ENCODE data around the gene FOXA2. TPM values are rescaled to one million over a fixed set of nuclear protein-coding genes. Genes with fewer than 3 reads are reported as not detected.

FOXA2 gene
- polyA plus RNA-seq, result 8.2 TPM
- long read RNA-seq, donor 1, partial matches to known transcripts, result 0 of 1 reads
- long read RNA-seq, donor 1, other reads (novel, unspliced or antisense), result 0 of 1 reads
- long read RNA-seq, donor 2, transcript FOXA2-202 (2 exons, 2,422 nt), result major isoform, 6 of 6 reads
- long read RNA-seq, donor 2, partial matches to known transcripts, result 0 of 6 reads
- long read RNA-seq, donor 2, other reads (novel, unspliced or antisense), result 0 of 6 reads
- long read RNA-seq, donor 3, partial matches to known transcripts, result 0 of 3 reads
- long read RNA-seq, donor 3, other reads (novel, unspliced or antisense), result 0 of 3 reads
- long read RNA-seq, donor 4, partial matches to known transcripts, result 0 of 1 reads
- long read RNA-seq, donor 4, other reads (novel, unspliced or antisense), result 0 of 1 reads
- long read RNA-seq, donor 5, transcript FOXA2-202 (2 exons, 2,422 nt), result major isoform, 5 of 5 reads
- long read RNA-seq, donor 5, partial matches to known transcripts, result 0 of 5 reads
- long read RNA-seq, donor 5, other reads (novel, unspliced or antisense), result 0 of 5 reads
- long read RNA-seq, donor 6, partial matches to known transcripts, result 0 of 3 reads
- long read RNA-seq, donor 6, other reads (novel, unspliced or antisense), result 0 of 3 reads
- long read RNA-seq, donor 7, partial matches to known transcripts, result 0 of 2 reads
- long read RNA-seq, donor 7, other reads (novel, unspliced or antisense), result 0 of 2 reads
- long read RNA-seq, donor 8, transcript FOXA2-202 (2 exons, 2,422 nt), result major isoform, 6 of 6 reads
- long read RNA-seq, donor 8, partial matches to known transcripts, result 0 of 6 reads
- long read RNA-seq, donor 8, other reads (novel, unspliced or antisense), result 0 of 6 reads
- long read RNA-seq, donor 9, partial matches to known transcripts, result 0 of 3 reads
- long read RNA-seq, donor 9, other reads (novel, unspliced or antisense), result 0 of 3 reads
- long read RNA-seq, donor 10, result 0 reads
- long read RNA-seq, donor 11, partial matches to known transcripts, result 0 of 1 reads
- long read RNA-seq, donor 11, other reads (novel, unspliced or antisense), result 0 of 1 reads

DNA sequence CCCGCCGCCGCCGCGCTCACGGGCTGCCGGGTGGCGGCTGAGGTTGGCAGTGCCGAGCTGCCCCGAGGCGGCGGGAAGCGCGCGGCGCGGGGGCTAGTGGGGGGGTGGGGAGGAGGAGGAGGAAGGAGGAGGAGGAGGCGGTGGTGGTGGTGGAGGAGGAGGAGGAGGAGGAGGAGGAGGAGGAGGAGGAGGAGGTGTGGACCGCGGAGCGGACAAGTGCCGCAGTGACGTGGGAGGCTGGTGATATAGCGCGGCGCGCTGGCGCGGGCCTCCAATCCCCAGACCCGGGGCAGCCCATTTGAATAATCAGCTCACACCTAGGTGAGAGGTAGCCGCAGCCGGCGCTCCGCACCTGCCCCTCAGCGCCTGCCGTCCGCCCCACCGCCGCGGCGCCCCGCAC lies at the start of gene FOXA2:
FOXA2 (minus strand) TSS at position 51 of the 400 bp plus-strand sequence. CDS start 294 bp downstream, outside the sequence.
- Histone ChIP-seq H3K4me3 (ENCODE audit: low read length) (peak within 1 kb of the TSS; percentile 45), H3K27ac (ENCODE audit: low read length) (peak within 1 kb of the TSS; percentile 42), H3K9me3 (ENCODE audit: control insufficient read depth, low read depth, low read length) (peaks cover 16% of the 10 kb centered on the region), H3K36me3 (ENCODE audit: control insufficient read depth, insufficient read depth, low read length) (no peaks in the 10 kb centered on the region), H3K27me3 (ENCODE audit: control insufficient read depth, insufficient read depth, low read length) (peaks cover 86% of the 10 kb centered on the region), H3K4me1 (ENCODE audit: control insufficient read depth, insufficient read depth, low read length) (peaks cover 4% of the 10 kb centered on the region)
- WGBS (ENCODE audit: insufficient coverage, low lambda C conversion rate), result no CpG with 5 or more reads among the region's 42 CpGs
- peak; percentile 39 to 77 for DNase-seq

- no peaks in the 10 kb centered on the region for H3K4me1 ChIP-seq (ENCODE audit: control insufficient read depth, insufficient read depth, low read length)
- no peak overlapping the region for H3K4me3 ChIP-seq (ENCODE audit: low read length)
- H3K27me3 ChIP-seq (ENCODE audit: control insufficient read depth, insufficient read depth, low read length), result peaks cover 6% of the 10 kb centered on the region
- no peak overlapping the region for H3K27ac ChIP-seq (ENCODE audit: low read length)
- WGBS (ENCODE audit: insufficient coverage, low lambda C conversion rate), result no CpG with 5 or more reads among the region's 6 CpGs
- H3K9me3 ChIP-seq (ENCODE audit: control insufficient read depth, low read depth, low read length), result no peaks in the 10 kb centered on the region
- no peak for DNase-seq
- no peaks in the 10 kb centered on the region for H3K36me3 ChIP-seq (ENCODE audit: control insufficient read depth, insufficient read depth, low read length)
These were observed 46.3 kb upstream of the FOXA2 start for GRCh38 chr20:22630701-22631100.

DNA sequence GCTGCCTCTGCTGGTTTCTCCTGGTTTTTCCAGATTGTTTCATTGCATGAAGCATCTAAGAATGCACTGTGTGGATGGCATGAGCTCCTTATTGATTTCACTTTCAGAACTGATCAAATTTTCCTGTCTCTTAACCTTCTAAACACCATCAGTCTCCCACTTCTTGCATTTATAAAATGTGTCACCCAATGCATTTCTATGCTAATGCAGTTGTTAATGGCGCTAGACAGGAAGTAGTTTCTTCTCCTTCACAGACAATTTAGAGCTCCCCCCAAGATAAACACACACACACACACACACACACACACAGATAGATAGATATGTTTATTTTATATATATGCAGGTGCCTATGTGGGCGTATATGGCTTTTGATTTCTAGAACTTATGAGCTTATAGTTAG lies 45.6 kb upstream of the FOXA2 start:
- Histone ChIP-seq H3K36me3 (ENCODE audit: control insufficient read depth, insufficient read depth, low read length) (no peaks in the 10 kb centered on the region), H3K4me3 (ENCODE audit: low read length) (no peak overlapping the region), H3K4me1 (ENCODE audit: control insufficient read depth, insufficient read depth, low read length) (no peaks in the 10 kb centered on the region), H3K27ac (ENCODE audit: low read length) (no peak overlapping the region), H3K27me3 (ENCODE audit: control insufficient read depth, insufficient read depth, low read length) (peaks cover 6% of the 10 kb centered on the region), H3K9me3 (ENCODE audit: control insufficient read depth, low read depth, low read length) (no peaks in the 10 kb centered on the region)
- no CpG with 5 or more reads among the region's 2 CpGs for WGBS (ENCODE audit: insufficient coverage, low lambda C conversion rate)
- DNase-seq, result no peak

DNA sequence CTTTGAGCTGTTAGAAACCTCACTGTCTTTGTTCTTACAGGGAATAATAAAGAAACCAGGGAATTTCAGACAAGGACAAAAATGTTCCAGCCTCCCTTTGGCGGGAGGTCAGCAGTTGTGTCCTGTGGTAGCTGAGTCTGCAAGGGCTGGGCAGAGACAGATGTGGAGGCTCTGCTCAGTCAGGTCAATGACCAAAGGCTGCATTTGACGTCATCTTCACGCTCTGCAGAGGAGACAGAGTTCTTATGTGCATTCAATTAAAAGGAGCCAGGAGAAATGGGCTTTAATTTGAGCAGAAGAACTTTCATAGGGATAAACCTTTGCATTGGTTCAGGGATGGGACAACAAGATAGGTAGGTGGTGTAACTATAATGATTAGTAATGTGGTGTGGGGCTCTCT lies 45.1 kb upstream of the FOXA2 start:
- H3K4me3 ChIP-seq (ENCODE audit: low read length), result no peak overlapping the region
- no CpG with 5 or more reads among the region's 3 CpGs for WGBS (ENCODE audit: insufficient coverage, low lambda C conversion rate)
- no peak overlapping the region for H3K27ac ChIP-seq (ENCODE audit: low read length)
- no peaks in the 10 kb centered on the region for H3K4me1 ChIP-seq (ENCODE audit: control insufficient read depth, insufficient read depth, low read length)
- no peaks in the 10 kb centered on the region for H3K9me3 ChIP-seq (ENCODE audit: control insufficient read depth, low read depth, low read length)
- no peak for DNase-seq
- H3K36me3 ChIP-seq (ENCODE audit: control insufficient read depth, insufficient read depth, low read length), result no peaks in the 10 kb centered on the region
- H3K27me3 ChIP-seq (ENCODE audit: control insufficient read depth, insufficient read depth, low read length), result peaks cover 6% of the 10 kb centered on the region

DNA sequence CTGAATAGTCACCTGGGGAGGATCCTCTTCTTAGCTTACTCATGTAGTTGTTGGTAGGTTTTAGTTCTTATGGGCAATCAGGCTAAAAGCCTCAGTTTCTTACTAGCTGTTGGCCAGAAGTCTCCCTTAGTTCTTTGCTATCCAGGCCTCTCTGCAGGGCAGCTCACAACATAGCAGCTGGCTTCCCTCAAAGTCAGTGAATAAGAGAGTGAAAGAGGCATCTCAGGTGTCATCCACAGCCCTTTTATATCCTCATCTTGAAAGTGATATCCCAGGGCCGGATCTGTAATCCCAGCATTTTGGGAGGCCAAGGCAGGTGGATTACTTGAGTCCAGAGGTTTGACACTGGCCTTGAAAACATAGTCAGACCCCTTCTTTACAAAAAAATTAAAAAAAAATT lies 42.1 kb upstream of the FOXA2 start:
- 60% methylated on average over 1 of the region's 1 CpG for WGBS (ENCODE audit: insufficient coverage, low lambda C conversion rate)
- no peaks in the 10 kb centered on the region for H3K36me3 ChIP-seq (ENCODE audit: control insufficient read depth, insufficient read depth, low read length)
- DNase-seq, result no peak

GRCh38 chr20:22623211-22623610 lies 38.8 kb upstream of the FOXA2 start:
- WGBS (ENCODE audit: insufficient coverage, low lambda C conversion rate), result no CpG with 5 or more reads among the region's 6 CpGs
- Histone ChIP-seq H3K4me1 (ENCODE audit: control insufficient read depth, insufficient read depth, low read length) (no peaks in the 10 kb centered on the region), H3K4me3 (ENCODE audit: low read length) (no peak overlapping the region), H3K27me3 (ENCODE audit: control insufficient read depth, insufficient read depth, low read length) (peaks cover 3% of the 10 kb centered on the region), H3K9me3 (ENCODE audit: control insufficient read depth, low read depth, low read length) (no peaks in the 10 kb centered on the region), H3K36me3 (ENCODE audit: control insufficient read depth, insufficient read depth, low read length) (no peaks in the 10 kb centered on the region), H3K27ac (ENCODE audit: low read length) (no peak overlapping the region)
- no peak for DNase-seq

More for the DNA sequence above, 42.1 kb upstream of the FOXA2 start:
- Histone ChIP-seq H3K27ac (ENCODE audit: low read length) (no peak overlapping the region), H3K4me3 (ENCODE audit: low read length) (no peak overlapping the region), H3K4me1 (ENCODE audit: control insufficient read depth, insufficient read depth, low read length) (no peaks in the 10 kb centered on the region), H3K9me3 (ENCODE audit: control insufficient read depth, low read depth, low read length) (no peaks in the 10 kb centered on the region), H3K27me3 (ENCODE audit: control insufficient read depth, insufficient read depth, low read length) (peaks cover 7% of the 10 kb centered on the region)

DNA sequence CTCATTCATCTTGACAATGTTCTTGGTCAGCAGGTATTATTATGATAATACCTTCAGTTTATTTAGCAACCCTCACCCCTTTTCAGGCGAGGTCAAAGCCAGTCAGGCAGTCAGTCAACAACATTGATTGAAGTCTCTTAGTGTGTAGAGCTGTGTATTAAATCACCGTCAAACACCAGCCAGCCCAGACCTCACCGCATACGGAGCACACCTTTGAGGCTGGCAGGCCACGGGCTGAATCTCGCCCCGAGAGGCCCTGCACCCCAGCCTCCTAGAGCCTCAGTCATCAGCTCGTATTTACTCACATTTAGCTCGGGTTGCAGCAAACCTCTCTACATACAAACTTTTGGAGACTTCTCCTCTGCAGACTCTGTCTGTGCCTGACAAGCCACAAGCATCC lies 36.0 kb upstream of the FOXA2 start:
- no peak for DNase-seq
- H3K36me3 ChIP-seq (ENCODE audit: control insufficient read depth, insufficient read depth, low read length), result no peaks in the 10 kb centered on the region
- no peak overlapping the region for H3K27ac ChIP-seq (ENCODE audit: low read length)
- no peak overlapping the region for H3K4me3 ChIP-seq (ENCODE audit: low read length)
- H3K27me3 ChIP-seq (ENCODE audit: control insufficient read depth, insufficient read depth, low read length), result peaks cover 3% of the 10 kb centered on the region
- no CpG with 5 or more reads among the region's 9 CpGs for WGBS (ENCODE audit: insufficient coverage, low lambda C conversion rate)
- no peaks in the 10 kb centered on the region for H3K9me3 ChIP-seq (ENCODE audit: control insufficient read depth, low read depth, low read length)
- no peaks in the 10 kb centered on the region for H3K4me1 ChIP-seq (ENCODE audit: control insufficient read depth, insufficient read depth, low read length)

DNA sequence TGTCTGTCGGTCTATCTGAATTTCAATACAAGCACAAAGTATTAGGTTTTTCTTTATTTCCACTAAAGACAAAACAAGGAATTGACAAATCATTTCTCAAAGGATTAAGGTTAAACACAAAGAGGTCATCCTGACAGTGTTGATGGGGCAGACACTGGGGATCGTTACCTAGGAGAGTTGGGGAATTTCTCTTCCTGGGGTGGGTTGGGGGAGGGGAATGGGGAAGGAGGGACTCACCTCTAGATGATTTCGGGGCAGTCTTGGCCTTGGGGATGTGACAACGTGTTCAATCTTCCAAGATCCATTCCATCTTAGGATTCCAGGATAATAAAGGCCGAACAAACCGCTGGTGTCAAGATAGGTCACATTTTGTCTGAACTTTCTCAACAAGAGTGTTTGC lies 35.4 kb upstream of the FOXA2 start:
- Histone ChIP-seq H3K9me3 (ENCODE audit: control insufficient read depth, low read depth, low read length) (no peaks in the 10 kb centered on the region), H3K4me1 (ENCODE audit: control insufficient read depth, insufficient read depth, low read length) (no peaks in the 10 kb centered on the region), H3K27me3 (ENCODE audit: control insufficient read depth, insufficient read depth, low read length) (peaks cover 3% of the 10 kb centered on the region), H3K4me3 (ENCODE audit: low read length) (no peak overlapping the region), H3K27ac (ENCODE audit: low read length) (no peak overlapping the region), H3K36me3 (ENCODE audit: control insufficient read depth, insufficient read depth, low read length) (no peaks in the 10 kb centered on the region)
- DNase-seq, result no peak
- WGBS (ENCODE audit: insufficient coverage, low lambda C conversion rate), result no CpG with 5 or more reads among the region's 6 CpGs

DNA sequence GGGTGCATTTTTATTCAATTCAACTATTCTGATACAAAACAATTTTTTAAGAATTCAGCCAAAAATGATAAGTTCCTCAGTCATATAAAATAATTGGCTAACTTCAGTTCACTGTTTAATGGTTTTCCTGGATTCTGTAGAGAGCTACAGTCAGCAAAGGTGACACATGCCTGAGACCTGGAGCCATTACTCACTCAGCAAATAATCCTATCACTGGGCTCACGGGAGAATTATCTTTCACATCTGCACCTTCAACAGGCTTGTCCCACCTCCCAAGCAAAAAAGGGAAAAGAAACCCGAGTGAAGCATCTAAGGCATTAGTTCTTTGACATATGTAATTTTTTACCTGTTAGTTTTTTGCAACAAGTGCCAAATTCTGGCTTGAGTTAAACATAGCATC lies 34.9 kb upstream of the FOXA2 start:
- Histone ChIP-seq H3K9me3 (ENCODE audit: control insufficient read depth, low read depth, low read length) (no peaks in the 10 kb centered on the region), H3K4me1 (ENCODE audit: control insufficient read depth, insufficient read depth, low read length) (no peaks in the 10 kb centered on the region), H3K27me3 (ENCODE audit: control insufficient read depth, insufficient read depth, low read length) (peaks cover 3% of the 10 kb centered on the region), H3K27ac (ENCODE audit: low read length) (no peak overlapping the region), H3K4me3 (ENCODE audit: low read length) (no peak overlapping the region), H3K36me3 (ENCODE audit: control insufficient read depth, insufficient read depth, low read length) (no peaks in the 10 kb centered on the region)
- no CpG with 5 or more reads among the region's 2 CpGs for WGBS (ENCODE audit: insufficient coverage, low lambda C conversion rate)
- DNase-seq, result no peak

GRCh38 chr20:22617160-22617559 lies 32.8 kb upstream of the FOXA2 start:
- Histone ChIP-seq H3K9me3 (ENCODE audit: control insufficient read depth, low read depth, low read length) (no peaks in the 10 kb centered on the region), H3K4me1 (ENCODE audit: control insufficient read depth, insufficient read depth, low read length) (no peaks in the 10 kb centered on the region), H3K27me3 (ENCODE audit: control insufficient read depth, insufficient read depth, low read length) (peaks cover 2% of the 10 kb centered on the region), H3K4me3 (ENCODE audit: low read length) (no peak overlapping the region), H3K36me3 (ENCODE audit: control insufficient read depth, insufficient read depth, low read length) (no peaks in the 10 kb centered on the region), H3K27ac (ENCODE audit: low read length) (no peak overlapping the region)
- no CpG with 5 or more reads among the region's 3 CpGs for whole genome bisulfite sequencing (ENCODE audit: insufficient coverage, low lambda C conversion rate)
- no peak for DNase-seq

All from large intestine (tissue), 12 donors.